A549 treated with Hydrocortisone at 1 μM for 4 hours (cell line): ENCODE results near the gene DISC1. TPM values are rescaled to one million over a fixed set of nuclear protein-coding genes. Genes with fewer than 3 reads are reported as not detected.

Source experiments
- total RNA-seq: library from RNA; stranded (reverse); fragments of 200-300 nt; extraction: Qiagen RNA extraction; gene quantifications from 5 replicates; pipeline ENCODE4 v1.2.3, GENCODE V29; 2022

DISC1 gene
- 0.11 to 0.28 TPM (median 0.23 TPM) in 5 replicates for total RNA-seq

GRCh38 chr1:231626535-231626950, at the start of gene DISC1:
Gene DISC1 (plus strand): TSS chr1:231626790. CDS start chr1:231626868, 78 bp downstream.

Other genes with a start within 250 kb of the DISC1 start
- 53.0 to 77.4 TPM (median 61.8 TPM) in 5 replicates for gene EGLN1, start 204.5 kb upstream of the DISC1 start, total RNA-seq
- 35.1 to 66.7 TPM (median 40.2 TPM) in 5 replicates for gene TSNAX, start 98.1 kb upstream of the DISC1 start, total RNA-seq